ENCODE data around the gene PIGC.

DNA sequence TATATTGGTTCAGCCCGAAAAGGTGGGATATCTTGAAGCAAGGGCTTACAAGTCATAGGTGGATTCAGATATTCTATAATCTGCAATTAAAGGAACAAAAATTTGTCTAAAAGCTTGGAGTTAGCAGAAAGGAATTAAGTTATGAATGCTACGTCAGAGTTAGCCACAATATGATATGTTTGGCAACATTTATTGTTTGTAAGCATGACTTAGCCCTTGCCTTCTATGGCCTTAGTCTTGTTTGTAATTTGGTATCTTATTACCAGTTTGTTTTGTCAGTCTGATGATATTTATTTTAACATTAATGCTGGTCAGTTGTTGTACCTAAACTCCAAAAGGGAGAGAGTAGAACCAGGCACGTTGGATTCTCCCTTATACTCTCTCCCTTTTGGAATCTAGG, 46.0 kb upstream of the PIGC start:
- no peak for TF ChIP-seq POLR2A (IDR thresholded peaks at IDR 0.05)
- TF ChIP-seq, protein P1, sequence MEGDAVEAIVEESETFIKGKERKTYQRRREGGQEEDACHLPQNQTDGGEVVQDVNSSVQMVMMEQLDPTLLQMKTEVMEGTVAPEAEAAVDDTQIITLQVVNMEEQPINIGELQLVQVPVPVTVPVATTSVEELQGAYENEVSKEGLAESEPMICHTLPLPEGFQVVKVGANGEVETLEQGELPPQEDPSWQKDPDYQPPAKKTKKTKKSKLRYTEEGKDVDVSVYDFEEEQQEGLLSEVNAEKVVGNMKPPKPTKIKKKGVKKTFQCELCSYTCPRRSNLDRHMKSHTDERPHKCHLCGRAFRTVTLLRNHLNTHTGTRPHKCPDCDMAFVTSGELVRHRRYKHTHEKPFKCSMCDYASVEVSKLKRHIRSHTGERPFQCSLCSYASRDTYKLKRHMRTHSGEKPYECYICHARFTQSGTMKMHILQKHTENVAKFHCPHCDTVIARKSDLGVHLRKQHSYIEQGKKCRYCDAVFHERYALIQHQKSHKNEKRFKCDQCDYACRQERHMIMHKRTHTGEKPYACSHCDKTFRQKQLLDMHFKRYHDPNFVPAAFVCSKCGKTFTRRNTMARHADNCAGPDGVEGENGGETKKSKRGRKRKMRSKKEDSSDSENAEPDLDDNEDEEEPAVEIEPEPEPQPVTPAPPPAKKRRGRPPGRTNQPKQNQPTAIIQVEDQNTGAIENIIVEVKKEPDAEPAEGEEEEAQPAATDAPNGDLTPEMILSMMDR (IDR thresholded peaks at IDR 0.05): no peak
